ENCODE data around the gene VSIG10L2.
"Not testable (repeated sequence)": the region's sequence is repeated elsewhere in the genome, so short reads cannot be mapped to it uniquely, and the experiment has no call there.

VSIG10L2 gene

GRCh38 chr11:125974284-125974683 is 28.4 kb downstream of the VSIG10L2 start:
- no peak for DNase-seq

DNA sequence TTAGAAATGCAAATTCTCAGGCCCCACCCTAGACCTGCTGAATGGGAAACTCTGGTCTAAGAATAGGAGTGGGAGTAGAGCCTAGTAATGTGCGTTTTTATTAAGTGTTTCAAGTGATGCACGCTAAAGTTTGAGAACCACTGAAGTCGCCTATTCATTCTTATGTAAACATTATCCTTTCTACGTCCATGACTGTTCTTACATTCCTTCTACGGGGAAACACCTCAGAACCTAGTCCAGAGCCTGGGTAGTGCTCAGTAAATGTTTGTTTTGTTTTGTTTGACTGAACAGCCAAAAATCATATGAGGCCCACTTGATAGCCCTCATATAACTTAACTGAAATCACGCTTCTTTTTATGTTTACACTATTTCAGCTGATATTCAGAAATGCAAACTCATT is 29.8 kb downstream of the VSIG10L2 start:
- DNase-seq, result no peak

- DNase-seq, result no peak
Observed at GRCh38 chr11:125976156-125976555, 30.3 kb downstream of the VSIG10L2 start.

- DNase-seq, result no peak
Observed at GRCh38 chr11:125977333-125977732, 31.5 kb downstream of the VSIG10L2 start.

DNA sequence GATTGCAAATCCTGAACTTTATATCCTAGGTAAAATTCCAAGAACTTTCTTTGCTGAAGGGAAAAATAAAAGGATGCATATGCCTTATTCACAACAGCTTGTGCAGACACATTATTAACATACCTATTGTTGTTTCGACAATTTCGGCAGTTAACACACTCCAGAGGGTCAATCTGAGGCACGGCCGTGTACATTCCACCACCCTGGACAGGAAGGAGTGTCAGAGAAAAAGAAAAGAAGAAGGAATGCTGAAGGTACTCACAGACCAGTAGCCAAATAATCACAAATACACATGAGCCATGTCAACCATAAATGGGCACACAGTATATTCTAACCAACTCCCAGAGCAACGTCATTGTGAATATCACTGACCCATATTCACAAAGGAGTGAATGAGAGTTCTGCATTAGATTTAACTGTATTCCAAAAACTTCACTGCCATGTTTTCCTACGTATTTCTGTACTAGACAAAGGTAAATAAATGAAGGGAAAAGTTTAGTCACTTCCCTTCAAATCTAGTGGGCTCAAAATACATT is 32.4 kb downstream of the VSIG10L2 start:
- DNase-seq, result no peak

DNA sequence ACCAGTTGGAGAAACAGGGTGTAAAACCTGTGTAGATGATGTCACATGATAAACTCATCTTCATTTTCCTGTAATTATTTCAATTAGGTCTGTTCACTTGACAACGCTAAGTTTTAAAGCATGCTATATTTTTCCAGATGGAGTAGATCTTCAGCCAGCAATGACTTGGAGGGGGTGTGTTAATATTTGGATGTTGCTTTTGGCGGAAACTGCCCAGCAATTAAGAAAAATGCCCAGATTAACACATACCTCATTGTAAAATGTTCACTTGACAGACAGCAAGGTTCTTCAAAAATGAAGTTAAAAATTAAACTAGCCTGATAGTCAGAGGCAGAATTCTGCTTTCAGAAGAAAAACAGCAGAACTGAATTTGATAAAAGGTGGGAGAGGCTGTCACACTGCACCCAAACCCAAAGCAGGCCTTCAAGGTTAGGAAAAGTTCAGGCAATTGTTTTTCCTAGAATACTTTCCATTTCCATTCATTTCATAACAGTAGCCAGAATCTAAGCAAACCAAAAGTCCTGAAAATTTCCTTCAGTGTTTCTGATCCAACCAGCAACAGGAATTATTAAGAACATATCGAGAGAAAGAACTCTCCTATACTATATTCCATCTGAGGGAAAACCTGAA is 33.0 kb downstream of the VSIG10L2 start:
- no peak for DNase-seq

- DNase-seq, result no peak
Observed at GRCh38 chr11:125979511-125979910, 33.7 kb downstream of the VSIG10L2 start.

GRCh38 chr11:125980436-125980835 is 34.6 kb downstream of the VSIG10L2 start:
- no peak for DNase-seq

DNA sequence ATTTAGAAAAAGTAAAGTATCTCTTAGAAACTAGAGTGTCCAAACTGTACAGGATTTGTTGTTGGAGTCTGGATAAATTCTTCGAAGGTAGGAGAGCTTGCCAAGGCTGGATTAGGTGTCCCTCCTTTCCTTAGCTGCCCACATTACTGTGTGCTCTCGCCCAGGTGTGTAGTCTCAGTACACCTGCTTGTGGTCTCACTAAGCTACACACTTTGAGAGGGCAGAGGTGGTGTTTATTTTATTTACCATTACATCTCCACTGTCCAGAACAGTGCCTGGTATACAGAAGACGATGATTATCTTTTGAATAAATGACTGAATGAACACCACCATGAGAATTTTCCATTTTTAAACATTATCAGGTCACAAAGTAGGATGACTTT is 36.5 kb downstream of the VSIG10L2 start:
- DNase-seq, result no peak

DNA sequence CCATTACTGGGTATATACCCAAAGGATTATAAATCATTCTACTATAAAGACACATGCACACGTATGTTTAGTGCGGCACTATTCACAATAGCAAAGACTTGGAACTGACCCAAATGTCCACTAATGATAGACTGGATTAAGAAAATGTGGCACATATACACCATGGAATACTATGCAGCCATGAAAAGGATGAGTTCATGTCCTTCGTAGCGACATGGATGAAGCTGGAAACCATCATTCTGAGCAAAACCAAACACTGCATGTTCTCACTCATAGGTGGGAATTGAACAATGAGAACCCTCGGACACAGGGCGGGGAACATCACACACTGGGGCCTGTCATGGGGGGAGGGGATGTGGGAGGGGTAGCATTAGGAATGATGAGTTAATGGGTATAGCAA is 40.1 kb downstream of the VSIG10L2 start:
- not testable (repeated sequence) for DNase-seq

GRCh38 chr11:125987066-125987641 is 41.3 kb downstream of the VSIG10L2 start:
- no peak for DNase-seq

DNA sequence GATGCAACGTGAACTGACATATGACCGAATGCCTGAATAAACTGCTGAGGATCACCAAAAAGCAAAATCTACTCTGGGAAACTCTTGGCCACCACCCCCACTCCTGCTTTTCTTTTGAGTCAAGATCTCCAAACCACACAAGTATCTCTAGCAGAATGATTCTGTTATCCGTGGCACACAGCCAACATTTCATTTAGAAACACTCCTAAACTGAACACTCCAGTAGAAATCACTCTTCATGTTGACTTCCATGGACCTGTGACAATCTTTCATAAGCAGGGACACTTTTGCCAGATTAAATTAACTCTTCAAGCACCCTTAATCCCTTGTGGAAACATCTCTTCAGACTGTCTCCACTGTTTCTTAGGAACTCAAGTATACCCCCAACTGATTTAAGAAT is 44.4 kb downstream of the VSIG10L2 start:
- no peak for DNase-seq

DNA sequence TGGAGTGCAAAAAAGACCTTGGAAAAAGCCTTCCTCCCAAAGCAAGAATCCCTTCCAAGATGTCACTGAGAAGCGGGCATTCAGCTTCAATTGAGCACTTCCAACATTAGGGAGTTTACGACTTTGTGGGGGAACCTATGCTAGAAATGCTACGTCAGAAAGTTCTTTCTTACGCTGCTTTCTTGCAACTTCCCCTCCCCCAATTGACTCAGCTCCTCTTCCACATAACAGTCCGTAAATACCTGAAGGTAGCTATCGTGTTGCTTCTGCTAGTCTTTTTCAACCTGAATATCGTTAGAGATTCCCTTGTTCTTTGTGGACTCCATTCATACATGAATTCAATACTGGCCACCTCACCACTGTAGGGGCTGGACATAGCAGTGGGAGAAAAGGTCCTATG is 47.0 kb downstream of the VSIG10L2 start:
- no peak for DNase-seq

GRCh38 chr11:125994509-125994908 is 48.7 kb downstream of the VSIG10L2 start:
- no peak for DNase-seq

DNA sequence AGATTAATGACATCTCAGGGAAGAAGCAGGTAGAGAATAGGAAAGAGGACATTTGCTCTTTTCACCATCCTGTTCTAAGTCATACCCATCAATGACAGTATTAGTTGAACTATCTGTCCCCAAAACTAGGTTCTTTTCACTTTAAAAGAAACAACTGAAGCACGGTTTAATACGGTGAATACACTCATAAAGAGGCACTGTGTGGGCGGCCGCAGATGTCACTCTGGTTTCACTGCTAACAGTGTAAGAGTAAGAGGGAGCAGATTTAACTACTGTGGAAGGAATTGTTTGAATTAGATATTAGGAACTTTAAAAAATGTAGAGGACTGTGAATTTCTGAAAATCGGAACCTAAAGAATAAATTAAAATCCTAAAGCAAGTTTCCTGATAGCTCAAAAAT is 49.5 kb downstream of the VSIG10L2 start:
- no peak for DNase-seq

GRCh38 chr11:125998267-125998666 is 52.4 kb downstream of the VSIG10L2 start:
- DNase-seq, result no peak

GRCh38 chr11:125999234-125999880 is 53.5 kb downstream of the VSIG10L2 start:
- DNase-seq, result no peak

DNA sequence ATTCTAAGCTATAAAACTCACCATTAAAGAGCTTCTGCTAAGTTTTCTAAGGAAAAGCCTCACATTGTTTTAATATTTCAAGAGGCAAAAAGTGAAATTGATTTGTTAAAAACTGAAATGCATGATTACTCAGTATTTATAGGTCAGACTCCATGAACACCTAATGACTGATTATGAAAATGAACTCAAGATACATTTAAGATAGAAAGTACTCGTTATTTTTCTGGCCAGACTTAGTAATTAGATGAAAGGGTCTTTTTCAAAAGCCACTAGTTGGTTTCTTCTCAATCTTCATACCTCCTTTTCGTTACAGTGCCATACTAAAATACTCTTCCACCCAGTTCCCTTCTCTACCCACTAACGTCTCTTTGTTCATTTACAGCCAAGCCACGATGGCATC is 56.3 kb downstream of the VSIG10L2 start:
- DNase-seq, result no peak
